ENCODE measurements around the gene PCBP3. TPM values are rescaled to one million over a fixed set of nuclear protein-coding genes. Genes with fewer than 3 reads are reported as not detected.
A peak's percentile ranks its signal among the peaks of the same experiment; 100 is the strongest.

Gene PCBP3
- polyA plus RNA-seq, 1 experiment: 1.6 TPM

DNA sequence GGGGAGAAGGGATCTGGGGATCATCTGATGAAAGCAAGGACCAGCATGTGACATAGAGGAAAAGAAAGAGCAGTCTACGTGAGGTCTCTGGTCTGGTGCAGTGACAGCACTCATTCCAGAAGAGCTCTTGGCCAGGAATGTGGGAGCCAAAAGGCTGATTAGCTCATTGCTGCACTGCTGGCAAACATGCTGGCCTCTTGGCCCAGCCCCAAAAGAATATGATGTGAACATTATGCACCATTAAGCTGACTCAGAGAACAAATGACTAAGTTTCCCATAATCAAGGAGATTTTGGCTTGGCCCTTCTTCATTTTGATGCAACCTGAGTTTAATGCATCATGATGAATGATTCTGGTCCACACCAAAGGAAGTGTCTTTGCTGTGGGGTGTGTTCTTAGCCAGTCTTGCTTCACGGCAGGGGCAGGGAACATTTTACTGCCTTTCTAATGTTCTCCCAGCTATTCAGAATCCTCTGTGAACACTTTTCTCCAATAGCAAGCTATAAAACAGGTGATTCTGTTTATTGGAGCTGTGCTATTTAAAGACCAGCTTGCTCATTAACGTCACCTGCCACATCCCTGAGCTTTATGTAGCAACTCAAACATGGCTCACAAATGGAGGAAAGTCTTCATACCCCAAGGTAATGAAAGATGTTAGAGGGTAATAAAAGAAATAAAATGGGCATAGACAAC is 55.1 kb downstream of the PCBP3 start:
- ChIA-PET POLR2A (interaction anchor here (0.7 kb wide), 2 partner anchors 48 to 53 kb away, joined by 3 to 6 read pairs; no protein-coding TSS in a partner anchor), CTCF (no interaction called here)
- Histone ChIP-seq H3K27me3 (ENCODE audit: control insufficient read depth, insufficient read depth, low read length) (peaks cover 5% of the 10 kb centered on the region), H3K4me3 (ENCODE audit: low read depth, low read length) (no peak overlapping the region), H3K9me3 (ENCODE audit: control insufficient read depth, insufficient read depth, low read length) (peaks cover 3% of the 10 kb centered on the region; the same call in 1 of the 2 replicates), H3K27ac (ENCODE audit: low read depth, low read length) (peak overlapping the region; percentile 31)
- TF ChIP-seq, protein P1, sequence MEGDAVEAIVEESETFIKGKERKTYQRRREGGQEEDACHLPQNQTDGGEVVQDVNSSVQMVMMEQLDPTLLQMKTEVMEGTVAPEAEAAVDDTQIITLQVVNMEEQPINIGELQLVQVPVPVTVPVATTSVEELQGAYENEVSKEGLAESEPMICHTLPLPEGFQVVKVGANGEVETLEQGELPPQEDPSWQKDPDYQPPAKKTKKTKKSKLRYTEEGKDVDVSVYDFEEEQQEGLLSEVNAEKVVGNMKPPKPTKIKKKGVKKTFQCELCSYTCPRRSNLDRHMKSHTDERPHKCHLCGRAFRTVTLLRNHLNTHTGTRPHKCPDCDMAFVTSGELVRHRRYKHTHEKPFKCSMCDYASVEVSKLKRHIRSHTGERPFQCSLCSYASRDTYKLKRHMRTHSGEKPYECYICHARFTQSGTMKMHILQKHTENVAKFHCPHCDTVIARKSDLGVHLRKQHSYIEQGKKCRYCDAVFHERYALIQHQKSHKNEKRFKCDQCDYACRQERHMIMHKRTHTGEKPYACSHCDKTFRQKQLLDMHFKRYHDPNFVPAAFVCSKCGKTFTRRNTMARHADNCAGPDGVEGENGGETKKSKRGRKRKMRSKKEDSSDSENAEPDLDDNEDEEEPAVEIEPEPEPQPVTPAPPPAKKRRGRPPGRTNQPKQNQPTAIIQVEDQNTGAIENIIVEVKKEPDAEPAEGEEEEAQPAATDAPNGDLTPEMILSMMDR (IDR thresholded peaks at IDR 0.05; ENCODE audit: low read depth, low read length): no peak
- peak; percentile 55 for DNase-seq (ENCODE audit: low read depth, low spot score)

DNA sequence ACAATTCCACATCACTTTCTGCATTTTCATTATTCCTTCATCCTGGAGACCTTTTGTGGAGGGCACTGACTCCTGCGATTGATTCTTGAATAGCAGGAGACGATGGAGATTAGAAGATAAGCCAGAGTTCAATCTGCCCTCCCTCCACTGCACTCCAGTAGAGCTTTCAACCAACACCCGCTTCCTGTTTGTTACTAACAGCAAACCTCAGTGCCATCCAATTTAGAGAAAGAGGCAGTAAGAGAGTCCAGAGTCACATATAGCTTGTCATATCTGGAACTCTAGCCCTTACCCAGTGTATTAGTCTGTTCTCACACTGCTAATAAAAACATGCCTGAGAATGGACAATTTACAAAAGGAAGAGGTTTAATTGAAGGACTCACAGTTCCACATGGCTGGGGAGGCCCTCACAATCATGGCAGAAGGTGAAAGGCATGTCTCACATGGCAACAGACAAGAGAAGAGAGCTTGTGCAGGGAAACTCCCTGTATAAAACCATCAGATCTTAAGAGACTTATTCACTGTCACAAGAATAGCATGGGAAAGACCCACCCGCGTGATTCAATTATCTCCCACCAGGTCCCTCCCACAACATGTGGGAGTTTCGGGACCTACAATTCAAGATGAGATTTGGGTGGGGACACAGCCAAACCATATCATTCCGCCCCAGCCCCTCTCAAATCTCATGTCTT is 55.9 kb downstream of the PCBP3 start:
- TF ChIP-seq, protein P1 (IDR thresholded peaks at IDR 0.05; ENCODE audit: low read depth, low read length): no peak
- POLR2A ChIA-PET: no interaction called here
- DNase-seq (ENCODE audit: low read depth, low spot score): no peak
- Histone ChIP-seq H3K27ac (ENCODE audit: low read depth, low read length) (no peak overlapping the region), H3K27me3 (ENCODE audit: control insufficient read depth, insufficient read depth, low read length) (peaks cover 3% of the 10 kb centered on the region), H3K4me3 (ENCODE audit: low read depth, low read length) (no peak overlapping the region), H3K9me3 (ENCODE audit: control insufficient read depth, insufficient read depth, low read length) (peaks cover 3% of the 10 kb centered on the region; the same call in 1 of the 2 replicates)
- CTCF ChIA-PET: no interaction called here

GRCh38 chr21:45699966-45700365 is 56.4 kb downstream of the PCBP3 start:
- Histone ChIP-seq H3K27me3 (ENCODE audit: control insufficient read depth, insufficient read depth, low read length) (peaks cover 4% of the 10 kb centered on the region), H3K9me3 (ENCODE audit: control insufficient read depth, insufficient read depth, low read length) (peaks cover 3% of the 10 kb centered on the region; the same call in 1 of the 2 replicates), H3K4me3 (ENCODE audit: low read depth, low read length) (no peak overlapping the region), H3K27ac (ENCODE audit: low read depth, low read length) (no peak overlapping the region)
- CTCF ChIA-PET: no interaction called here
- POLR2A ChIA-PET: no interaction called here
- DNase-seq (ENCODE audit: low read depth, low spot score): no peak
- TF ChIP-seq, protein P1 (IDR thresholded peaks at IDR 0.05; ENCODE audit: low read depth, low read length): no peak

DNA sequence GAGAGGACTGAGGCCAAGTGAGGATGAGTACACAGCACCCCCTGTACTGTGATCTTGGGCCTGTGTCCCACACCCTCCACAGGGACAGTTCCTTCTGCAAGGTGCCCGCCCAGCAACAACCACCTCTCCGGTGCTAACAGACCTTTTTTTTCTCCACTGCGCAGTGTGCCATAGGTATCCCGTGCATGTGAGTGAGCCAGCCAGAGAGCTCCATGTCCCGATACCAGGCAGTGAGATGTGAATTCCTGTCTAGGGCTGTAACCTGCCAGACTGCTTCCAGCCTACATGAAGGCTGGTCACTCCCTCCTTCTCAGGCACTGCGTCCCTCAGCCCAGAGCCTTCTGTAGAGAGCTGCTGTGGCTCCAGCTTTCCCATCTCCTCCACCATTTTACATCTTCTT is 56.9 kb downstream of the PCBP3 start:
- CTCF ChIA-PET: no interaction called here
- TF ChIP-seq, protein P1 (IDR thresholded peaks at IDR 0.05; ENCODE audit: low read depth, low read length): no peak
- Histone ChIP-seq H3K4me3 (ENCODE audit: low read depth, low read length) (no peak overlapping the region), H3K27ac (ENCODE audit: low read depth, low read length) (no peak overlapping the region), H3K27me3 (ENCODE audit: control insufficient read depth, insufficient read depth, low read length) (peaks cover 9% of the 10 kb centered on the region), H3K9me3 (ENCODE audit: control insufficient read depth, insufficient read depth, low read length) (peaks cover 3% of the 10 kb centered on the region; the same call in 1 of the 2 replicates)
- POLR2A ChIA-PET: no interaction called here
- DNase-seq (ENCODE audit: low read depth, low spot score): no peak
